ENCODE measurements around the gene HLA-B.

HLA-B gene

GRCh38 chr6:31328355-31328960 lies 28.5 kb downstream of the HLA-B start:
- no peaks in the 10 kb centered on the region for H3K36me3 ChIP-seq (ENCODE audit: control insufficient read depth in 2 of 2, insufficient read depth in 1 of 2, low read length in 2 of 2)
- no peaks in the 10 kb centered on the region for H3K9me3 ChIP-seq (ENCODE audit: control insufficient read depth, insufficient read depth, low read depth, low read length)
- CTCF ChIA-PET, result interaction anchor here (0.9 to 2.0 kb wide), 3 partner anchors 38 to 113 kb away, joined by 3 to 8 read pairs (median 5); no protein-coding TSS in a partner anchor
- no peaks in the 10 kb centered on the region for H3K4me1 ChIP-seq (ENCODE audit: control insufficient read depth, insufficient read depth, low read length)
- TF ChIP-seq ZNF747 (tag by site-specific recombination; IDR thresholded peaks at IDR 0.05), result no peak
- TF ChIP-seq ZNF248 (tag by site-specific recombination; IDR thresholded peaks at IDR 0.05), result no peak
- no peak for TF ChIP-seq ZNF530 (tag by site-specific recombination; IDR thresholded peaks at IDR 0.05; ENCODE audit: low read depth)
- TF ChIP-seq SETDB1 (IDR thresholded peaks at IDR 0.05; ENCODE audit: insufficient read length, low read length), result peak; percentile 99
- TF ChIP-seq TRIM28 (IDR thresholded peaks at IDR 0.05; ENCODE audit: borderline replicate concordance, low read length), result peak; percentile 86; the same call in 1 of the 2 replicates
- TF ChIP-seq ZNF561 (tag by site-specific recombination; IDR thresholded peaks at IDR 0.05; ENCODE audit: borderline replicate concordance), result 0 out of 2 replicates have a peak, but pooled peaks have one; percentile 61
- TF ChIP-seq ZNF518A (tag by site-specific recombination; conservative IDR thresholded peaks at IDR 0.05; ENCODE audit: low read depth), result peak; percentile 30; the same call in 1 of the 2 replicates
- POLR2A ChIA-PET, result no interaction called here
- H3K27ac ChIP-seq (ENCODE audit: extremely low read depth, low read depth, low read length), result no peak overlapping the region
- H3K4me3 ChIP-seq (ENCODE audit: low read depth, low read length), result no peak overlapping the region

GRCh38 chr6:31321820-31322219 lies 35.2 kb downstream of the HLA-B start:
- Histone ChIP-seq H3K4me1 (ENCODE audit: control insufficient read depth, insufficient read depth, low read length) (no peaks in the 10 kb centered on the region), H3K9me3 (ENCODE audit: control insufficient read depth, insufficient read depth, low read depth, low read length) (no peaks in the 10 kb centered on the region), H3K36me3 (ENCODE audit: control insufficient read depth in 2 of 2, insufficient read depth in 1 of 2, low read length in 2 of 2) (no peaks in the 10 kb centered on the region), H3K4me3 (ENCODE audit: low read depth, low read length) (no peak overlapping the region), H3K27ac (ENCODE audit: extremely low read depth, low read depth, low read length) (no peak overlapping the region)
- TF ChIP-seq SCRT2 (tag by site-specific recombination; IDR thresholded peaks at IDR 0.05) (peak; percentile 59), BCL11A (tag by site-specific recombination; IDR thresholded peaks at IDR 0.05; ENCODE audit: low read depth) (no peak)
- ChIA-PET CTCF (interaction anchor here (0.6 to 1.6 kb wide), 9 partner anchors 10 to 924 kb away, joined by 3 to 6 read pairs (median 3); partner anchors contain the start of gene PSORS1C2), POLR2A (no interaction called here)

- CTCF ChIA-PET, result interaction anchor here (0.6 to 0.9 kb wide), 8 partner anchors 9 to 924 kb away, joined by 3 to 6 read pairs (median 3); partner anchors contain the start of gene PSORS1C2
- TF ChIP-seq ZNF280C (tag by site-specific recombination; IDR thresholded peaks at IDR 0.05) (no peak), ZNF202 (tag by site-specific recombination; IDR thresholded peaks at IDR 0.05; ENCODE audit: borderline replicate concordance) (peak; percentile 80; the same call in 1 of the 2 replicates), ZNF776 (tag by site-specific recombination; IDR thresholded peaks at IDR 0.05; ENCODE audit: borderline replicate concordance) (no peak), ZNF19 (tag by site-specific recombination; IDR thresholded peaks at IDR 0.05; ENCODE audit: low read depth) (0 out of 2 replicates have a peak, but pooled peaks have one; percentile 48), ZNF266 (tag by site-specific recombination; IDR thresholded peaks at IDR 0.05; ENCODE audit: low read depth) (peak; percentile 70; the same call in 1 of the 2 replicates), ZNF558 (tag by site-specific recombination; IDR thresholded peaks at IDR 0.05) (0 out of 2 replicates have a peak, but pooled peaks have one; percentile 33), ZNF664 (tag by site-specific recombination; IDR thresholded peaks at IDR 0.05) (peak; percentile 73), ZNF623 (tag by site-specific recombination; IDR thresholded peaks at IDR 0.05) (peak; percentile 65), REST (tag by site-specific recombination; IDR thresholded peaks at IDR 0.05) (peak; percentile 57; the same call in 1 of the 2 replicates)
Measured at GRCh38 chr6:31321005-31321707, 35.8 kb downstream of the HLA-B start.

More at GRCh38 chr6:31321005-31321707, 35.8 kb downstream of the HLA-B start:
- Histone ChIP-seq H3K27ac (ENCODE audit: extremely low read depth, low read depth, low read length) (no peak overlapping the region), H3K36me3 (ENCODE audit: control insufficient read depth in 2 of 2, insufficient read depth in 1 of 2, low read length in 2 of 2) (no peaks in the 10 kb centered on the region), H3K4me1 (ENCODE audit: control insufficient read depth, insufficient read depth, low read length) (no peaks in the 10 kb centered on the region), H3K4me3 (ENCODE audit: low read depth, low read length) (no peak overlapping the region), H3K9me3 (ENCODE audit: control insufficient read depth, insufficient read depth, low read depth, low read length) (no peaks in the 10 kb centered on the region)
- POLR2A ChIA-PET, result no interaction called here

All from HEK293 (cell line).